T-cell (primary cell): ENCODE results near the gene RNF121. TPM values are rescaled to one million over a fixed set of nuclear protein-coding genes. Genes with fewer than 3 reads are reported as not detected.
A peak's percentile ranks its signal among the peaks of the same experiment; 100 is the strongest.

Experiments
- ATAC-seq, 4 experiments: fragments of 200-7000 bp in 3 of 4; fragments of 150-1000 bp in 1 of 4; cut with Tn5 transposase; replicated peaks in 1 of 4; 1 replicate in 3 of 4; 2 replicates in 1 of 4; pipeline ENCODE4 v1.10.0; 2021; ENCODE audit warnings: moderate library complexity in 3 of 4, mild to moderate bottlenecking in 2 of 4, moderate number of reproducible peaks in 1 of 4
- CTCF ChIA-PET, 2 donors: fragments of 300-600 bp; sonication (Branson Sonifier 250); formaldehyde crosslinking; loops; one replicate each; lab custom pipeline; 2022; ENCODE audit warnings: antibody characterized with exemption in 2 of 2; lab: Charles Lee
- POLR2A ChIA-PET, 2 donors: fragments of 300-600 bp; sonication (Branson Sonifier 250); formaldehyde crosslinking; loops; one replicate each; lab custom pipeline; 2022; ENCODE audit warnings: antibody characterized with exemption in 2 of 2; lab: Charles Lee
- DNase-seq, 35 experiments: peaks; one replicate each; pipeline versions ENCODE4 v3.0.0 to v3.0.0-alpha.2; 2013 to 2023
- H3K27ac ChIP-seq: one replicate; pipeline ENCODE4 v1.5.1; 2013; ENCODE audit warnings: low read length
- H3K27me3 ChIP-seq, 2 experiments: replicated peaks in 1 of 2; 1 replicate in 1 of 2; 2 replicates in 1 of 2; pipeline versions ENCODE4 v1.6.1 to v1.7.0; 2013; ENCODE audit warnings: low read length in 1 of 2, mixed read lengths in 1 of 2; ENCODE audit not compliant: control insufficient read depth in 2 of 2, insufficient read depth in 2 of 2; ENCODE audit errors: extremely low read depth in 1 of 2
- H3K36me3 ChIP-seq, 2 donors: 1 replicate in 1 of 2; 2 replicates in 1 of 2; pipeline versions ENCODE4 v1.6.1 to v1.7.0; 2013; ENCODE audit warnings: low read length in 1 of 2; ENCODE audit not compliant: control insufficient read depth in 2 of 2, insufficient read depth in 1 of 2; ENCODE audit errors: extremely low read depth in 1 of 2
- H3K4me1 ChIP-seq, 2 experiments: 1 replicate in 1 of 2; 2 replicates in 1 of 2; pipeline versions ENCODE4 v1.6.1 to v1.7.0; 2013; ENCODE audit warnings: low read length in 2 of 2, mixed read lengths in 1 of 2; ENCODE audit not compliant: insufficient read depth in 2 of 2, control insufficient read depth in 1 of 2; ENCODE audit errors: extremely low read depth in 1 of 2
- H3K4me3 ChIP-seq, 2 donors: 1 replicate in 1 of 2; 2 replicates in 1 of 2; pipeline versions ENCODE4 v1.5.1 to v1.7.0; 2013; ENCODE audit warnings: mild to moderate bottlenecking in 2 of 2, low read length in 1 of 2, moderate library complexity in 1 of 2; ENCODE audit not compliant: control insufficient read depth in 1 of 2; ENCODE audit errors: extremely low read depth in 1 of 2
- H3K9me3 ChIP-seq: 2 replicates; pipeline ENCODE4 v1.7.0; 2013
- H3K27ac Mint-ChIP-seq, 2 donors: one replicate each; pipeline ENCODE4 v1.8.0; 2020 to 2021; ENCODE audit warnings: mild to moderate bottlenecking in 2 of 2, mixed read lengths in 2 of 2
- H3K27me3 Mint-ChIP-seq, 2 donors: one replicate each; pipeline ENCODE4 v1.8.0; 2021 to 2022; ENCODE audit warnings: mixed read lengths in 2 of 2
- H3K36me3 Mint-ChIP-seq: one replicate; pipeline ENCODE4 v1.8.0; 2021; ENCODE audit warnings: mixed read lengths
- H3K4me1 Mint-ChIP-seq, 3 donors: one replicate each; pipeline ENCODE4 v1.8.0; 2020 to 2022; ENCODE audit warnings: mixed read lengths in 3 of 3, mild to moderate bottlenecking in 1 of 3
- H3K4me3 Mint-ChIP-seq, 3 donors: one replicate each; pipeline ENCODE4 v1.8.0; 2020 to 2022; ENCODE audit warnings: mild to moderate bottlenecking in 3 of 3, mixed read lengths in 3 of 3, moderate library complexity in 3 of 3
- H3K9me3 Mint-ChIP-seq, 3 donors: one replicate each; pipeline ENCODE4 v1.8.0; 2020 to 2022; ENCODE audit warnings: mixed read lengths in 3 of 3
- WGBS: methylation state at CpG from one replicate; pipeline ENCODE4 v1.1.5; 2013; ENCODE audit warnings: missing lambda C conversion rate; ENCODE audit not compliant: insufficient coverage; 5-methylcytosine and 5-hydroxymethylcytosine counted together
- total RNA-seq, 35 experiments: library from RNA in 6 of 35; stranded (reverse) in 6 of 35; fragments of 120-200 nt in 1 of 35; gene quantifications; one replicate each; pipeline versions ENCODE4 v1.2.1 to v1.2.4 and lab custom pipeline; 2013 to 2026

Gene RNF121
- total RNA-seq, 5 donors from 2014 or later (not counting 1 experiment from before 2014, with no cell fraction given): 23.9 to 29.1 (median 24.8) TPM

DNA sequence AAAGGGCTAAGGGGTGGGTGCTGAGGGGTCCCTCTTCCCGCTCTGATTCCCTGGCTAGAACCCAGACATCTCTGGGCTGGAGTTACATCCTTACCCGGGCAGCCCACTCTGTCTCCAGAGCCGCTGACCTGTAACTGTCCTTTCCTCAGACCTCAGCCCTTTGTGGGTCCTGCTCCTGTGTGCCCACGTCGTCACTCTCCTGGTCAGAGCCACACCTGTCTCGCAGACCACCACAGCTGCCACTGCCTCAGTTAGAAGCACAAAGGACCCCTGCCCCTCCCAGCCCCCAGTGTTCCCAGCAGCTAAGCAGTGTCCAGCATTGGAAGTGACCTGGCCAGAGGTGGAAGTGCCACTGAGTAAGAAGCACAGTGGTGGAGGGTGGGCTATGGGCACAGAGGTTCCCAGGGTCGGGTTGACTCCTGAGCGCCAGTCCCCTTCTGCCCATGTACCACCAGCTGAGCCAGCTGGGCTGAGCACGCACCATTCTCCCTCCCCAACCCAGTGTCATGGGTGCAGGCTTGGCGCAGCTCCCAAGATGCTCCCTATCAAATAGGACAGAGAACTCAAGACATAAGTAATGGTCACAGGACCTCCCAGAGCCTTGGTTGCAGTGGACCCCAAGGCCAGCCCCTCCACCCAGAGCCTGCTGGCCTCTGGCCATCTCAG lies 71.5 kb downstream of the RNF121 start:
- CTCF ChIA-PET: no interaction called here
- Histone ChIP-seq H3K4me3 (no peak overlapping the region), H3K27me3 (no peaks in the 10 kb centered on the region), H3K27ac (no peak overlapping the region), H3K9me3 (no peaks in the 10 kb centered on the region), H3K36me3 (peaks cover 23 to 54% of the 10 kb centered on the region in 2 donors), H3K4me1 (peaks cover 5 to 34% of the 10 kb centered on the region in 2 experiments)
- Mint-ChIP-seq H3K4me3 (no peak overlapping the region), H3K4me1 (peaks cover 21 to 45% (median 27%) of the 10 kb centered on the region in 3 donors), H3K27ac (peak overlapping the region in 1 of 2 donors; percentile 98), H3K9me3 (no peaks in the 10 kb centered on the region), H3K36me3 (peaks cover 30% of the 10 kb centered on the region), H3K27me3 (no peaks in the 10 kb centered on the region)
- 94% methylated on average over 9 of the region's 10 CpGs for WGBS
- POLR2A ChIA-PET: no interaction called here
- no peak for ATAC-seq
- DNase-seq: no peak

DNA sequence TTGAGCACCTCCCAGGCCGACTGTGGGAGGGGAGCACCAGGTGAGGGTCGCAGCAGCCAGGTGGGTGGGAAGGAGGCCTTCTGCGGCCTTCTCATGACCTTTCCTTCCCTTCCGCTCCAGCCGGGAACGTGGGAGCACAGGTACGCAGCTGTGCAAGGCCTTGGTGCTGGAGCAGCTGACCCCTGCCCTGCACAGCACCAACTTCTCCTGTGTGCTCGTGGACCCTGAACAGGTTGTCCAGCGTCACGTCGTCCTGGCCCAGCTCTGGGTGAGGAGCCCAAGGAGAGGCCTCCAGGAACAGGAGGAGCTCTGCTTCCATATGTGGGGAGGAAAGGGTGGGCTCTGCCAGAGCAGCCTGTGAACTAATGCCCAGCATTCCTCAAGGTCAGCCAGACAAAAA lies 72.4 kb downstream of the RNF121 start:
- no peak overlapping the region for H3K4me3 ChIP-seq
- peaks cover 36% of the 10 kb centered on the region for H3K36me3 Mint-ChIP-seq
- no peaks in the 10 kb centered on the region for H3K27me3 ChIP-seq
- H3K4me1 ChIP-seq: peaks cover 5 to 34% of the 10 kb centered on the region in 2 experiments
- H3K9me3 Mint-ChIP-seq: no peaks in the 10 kb centered on the region
- peaks cover 21 to 45% (median 27%) of the 10 kb centered on the region in 3 donors for H3K4me1 Mint-ChIP-seq
- DNase-seq (no peak), ATAC-seq (no peak)
- POLR2A ChIA-PET: no interaction called here
- WGBS: 90% methylated on average over 9 of the region's 11 CpGs
- H3K4me3 Mint-ChIP-seq: no peak overlapping the region
- no peaks in the 10 kb centered on the region for H3K9me3 ChIP-seq
- no peaks in the 10 kb centered on the region for H3K27me3 Mint-ChIP-seq
- CTCF ChIA-PET: no interaction called here
- H3K36me3 ChIP-seq: peaks cover 23 to 61% of the 10 kb centered on the region in 2 donors
- H3K27ac Mint-ChIP-seq: peak overlapping the region in 1 of 2 donors; percentile 19
- no peak overlapping the region for H3K27ac ChIP-seq

DNA sequence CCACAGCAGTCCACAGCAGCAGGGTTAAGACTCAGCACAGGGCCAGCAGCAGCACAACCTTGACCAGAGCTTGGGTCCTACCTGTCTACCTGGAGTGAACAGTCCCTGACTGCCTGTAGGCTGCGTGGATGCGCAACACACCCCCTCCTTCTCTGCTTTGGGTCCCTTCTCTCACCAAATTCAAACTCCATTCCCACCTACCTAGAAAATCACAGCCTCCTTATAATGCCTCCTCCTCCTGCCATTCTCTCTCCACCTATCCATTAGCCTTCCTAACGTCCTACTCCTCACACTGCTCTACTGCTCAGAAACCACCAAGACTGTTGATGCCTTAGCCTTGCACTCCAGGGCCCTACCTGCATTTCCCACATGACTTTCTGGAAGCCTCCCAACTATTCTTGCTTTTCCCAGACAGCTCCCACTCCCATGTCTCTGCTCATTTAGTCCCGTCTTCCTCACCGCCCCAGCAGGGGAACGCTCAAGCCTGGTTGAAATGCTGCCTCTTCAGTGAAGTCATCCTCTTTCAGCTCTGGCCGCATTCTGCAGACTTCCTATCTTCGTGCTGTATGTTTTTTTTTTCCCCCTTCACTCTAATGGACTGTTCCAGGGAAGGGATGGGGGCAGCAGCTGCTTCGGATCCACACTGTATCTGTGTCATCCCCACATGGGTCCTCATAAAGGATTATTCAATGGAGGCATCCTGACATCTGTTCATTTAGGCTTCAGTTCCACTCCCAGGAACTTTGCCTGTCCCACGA lies 73.2 kb downstream of the RNF121 start:
- Histone ChIP-seq H3K36me3 (peaks cover 28 to 69% of the 10 kb centered on the region in 2 donors), H3K4me1 (peaks cover 5 to 34% of the 10 kb centered on the region in 2 experiments), H3K27ac (no peak overlapping the region), H3K9me3 (no peaks in the 10 kb centered on the region), H3K27me3 (no peaks in the 10 kb centered on the region), H3K4me3 (no peak overlapping the region)
- no peak for ATAC-seq
- CTCF ChIA-PET: no interaction called here
- Mint-ChIP-seq H3K27me3 (no peaks in the 10 kb centered on the region), H3K27ac (peak overlapping the region; percentile 17 to 19), H3K4me1 (peaks cover 21 to 41% (median 27%) of the 10 kb centered on the region in 3 donors), H3K4me3 (peak overlapping the region in 1 of 3 donors; percentile 1), H3K9me3 (no peaks in the 10 kb centered on the region), H3K36me3 (peaks cover 38% of the 10 kb centered on the region)
- POLR2A ChIA-PET: no interaction called here
- no peak for DNase-seq
- WGBS: 90% methylated on average over 3 of the region's 10 CpGs

GRCh38 chr11:72002841-72003775 lies 74.3 kb downstream of the RNF121 start:
- peaks cover 48% of the 10 kb centered on the region for H3K36me3 Mint-ChIP-seq
- 97% methylated on average over 8 of the region's 12 CpGs for WGBS
- H3K27ac ChIP-seq: no peak overlapping the region
- no peaks in the 10 kb centered on the region for H3K9me3 ChIP-seq
- H3K27ac Mint-ChIP-seq: no peak overlapping the region
- no peaks in the 10 kb centered on the region for H3K9me3 Mint-ChIP-seq
- H3K36me3 ChIP-seq: peaks cover 37 to 77% of the 10 kb centered on the region in 2 donors
- no peak for DNase-seq
- no peaks in the 10 kb centered on the region for H3K27me3 ChIP-seq
- peaks cover 20 to 38% (median 25%) of the 10 kb centered on the region in 3 donors for H3K4me1 Mint-ChIP-seq
- ChIA-PET CTCF (no interaction called here), POLR2A (no interaction called here)
- ATAC-seq: no peak
- H3K4me3 ChIP-seq: no peak overlapping the region
- peaks cover 5 to 28% of the 10 kb centered on the region in 2 experiments for H3K4me1 ChIP-seq
- H3K4me3 Mint-ChIP-seq: no peak overlapping the region
- H3K27me3 Mint-ChIP-seq: no peaks in the 10 kb centered on the region

GRCh38 chr11:72003776-72004171 lies 74.9 kb downstream of the RNF121 start:
- ChIA-PET CTCF (no interaction called here), POLR2A (no interaction called here)
- Histone ChIP-seq H3K27me3 (no peaks in the 10 kb centered on the region), H3K36me3 (peaks cover 40 to 84% of the 10 kb centered on the region in 2 donors), H3K9me3 (no peaks in the 10 kb centered on the region), H3K4me3 (no peak overlapping the region), H3K27ac (no peak overlapping the region), H3K4me1 (peaks cover 3 to 22% of the 10 kb centered on the region in 2 experiments)
- Mint-ChIP-seq H3K27ac (no peak overlapping the region), H3K4me3 (no peak overlapping the region), H3K36me3 (peaks cover 54% of the 10 kb centered on the region), H3K27me3 (no peaks in the 10 kb centered on the region), H3K9me3 (no peaks in the 10 kb centered on the region), H3K4me1 (peaks cover 13 to 31% (median 18%) of the 10 kb centered on the region in 3 donors)
- no peak for ATAC-seq
- WGBS: 94% methylated on average over 10 of the region's 20 CpGs
- DNase-seq: no peak
